Measurements from ENCODE around the gene PSG11. TPM values are rescaled to one million over a fixed set of nuclear protein-coding genes. Genes with fewer than 3 reads are reported as not detected.
"Not testable (repeated sequence)": the region's sequence is repeated elsewhere in the genome, so short reads cannot be mapped to it uniquely, and the experiment has no call there.

The PSG11 gene
- not detected in 2 replicates for total RNA-seq (2014; rRNA removed; shearing (Covaris generic))

DNA sequence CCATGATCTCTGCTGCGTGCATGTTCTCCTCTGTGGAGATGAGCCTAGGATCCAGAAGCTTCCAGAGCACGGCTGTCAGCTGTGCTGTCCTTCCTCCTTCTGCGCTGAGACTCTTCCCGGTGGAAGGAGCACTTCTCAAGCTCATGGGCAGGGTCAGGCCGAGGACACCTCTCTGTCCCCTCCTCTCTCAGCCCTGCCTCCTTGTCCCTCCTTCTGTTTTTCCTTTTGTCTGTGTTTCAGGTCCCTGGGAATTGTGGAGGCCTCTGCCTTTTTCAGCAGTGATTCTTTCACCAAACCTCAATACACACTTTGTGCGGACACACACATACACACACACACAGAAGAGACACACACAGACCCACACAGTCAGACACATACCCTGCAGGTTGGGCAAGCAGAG lies at the start of gene PSG11:
Gene PSG11, minus strand, starts transcription at position 101 of the 400 bp plus-strand sequence. Its CDS starts 97 bp downstream, at position 4.
- H3K36me3 ChIP-seq; H3K4me3 ChIP-seq; H3K4me1 ChIP-seq; H3K27ac ChIP-seq; H3K9me3 ChIP-seq (replicated peaks); DNase-seq; H3K27me3 ChIP-seq: not testable (repeated sequence)

DNA sequence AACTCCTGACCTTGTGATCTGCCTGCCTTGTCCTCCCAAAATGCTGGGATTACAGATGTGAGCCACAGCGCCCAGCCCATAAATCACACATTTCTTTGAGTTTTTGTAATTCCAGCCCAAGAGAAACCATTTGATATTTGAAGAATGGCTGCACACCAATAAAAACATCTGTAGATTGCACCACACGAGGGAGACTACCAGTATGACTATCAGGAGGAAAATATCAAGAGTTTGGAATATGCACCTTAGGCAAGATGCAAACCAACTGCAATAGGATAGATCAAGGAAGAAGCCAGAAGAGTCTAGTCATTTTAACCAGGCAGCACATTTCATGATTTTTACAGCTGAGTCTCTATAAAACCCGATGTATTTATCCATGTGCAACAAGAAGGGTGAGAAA lies 36.1 kb upstream of the PSG11 start:
- not testable (repeated sequence) for H3K36me3 ChIP-seq; H3K27ac ChIP-seq; H3K27me3 ChIP-seq; H3K9me3 ChIP-seq (replicated peaks); H3K4me3 ChIP-seq; DNase-seq; H3K4me1 ChIP-seq

DNA sequence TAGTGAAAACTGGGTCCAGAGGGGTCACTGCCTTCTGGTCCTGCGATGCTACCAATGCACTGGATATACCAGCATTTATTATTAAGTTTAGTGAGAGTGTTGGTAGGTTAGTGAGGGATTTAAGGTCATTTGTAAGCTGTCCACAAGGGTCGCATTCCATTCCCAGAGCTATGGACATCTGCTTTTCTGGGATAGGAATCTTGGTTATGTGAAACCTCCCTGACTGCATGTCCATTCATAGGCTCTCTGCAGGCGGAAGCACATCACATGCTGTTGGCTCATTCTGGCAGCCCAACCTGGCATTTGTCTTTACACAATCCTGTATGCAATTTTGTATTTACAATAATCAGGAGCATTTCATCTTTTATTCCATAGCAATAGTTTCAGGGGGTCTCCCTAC lies 35.1 kb upstream of the PSG11 start:
- H3K36me3 ChIP-seq; H3K4me3 ChIP-seq; DNase-seq; H3K27ac ChIP-seq; H3K27me3 ChIP-seq; H3K9me3 ChIP-seq (replicated peaks); H3K4me1 ChIP-seq: not testable (repeated sequence)

DNA sequence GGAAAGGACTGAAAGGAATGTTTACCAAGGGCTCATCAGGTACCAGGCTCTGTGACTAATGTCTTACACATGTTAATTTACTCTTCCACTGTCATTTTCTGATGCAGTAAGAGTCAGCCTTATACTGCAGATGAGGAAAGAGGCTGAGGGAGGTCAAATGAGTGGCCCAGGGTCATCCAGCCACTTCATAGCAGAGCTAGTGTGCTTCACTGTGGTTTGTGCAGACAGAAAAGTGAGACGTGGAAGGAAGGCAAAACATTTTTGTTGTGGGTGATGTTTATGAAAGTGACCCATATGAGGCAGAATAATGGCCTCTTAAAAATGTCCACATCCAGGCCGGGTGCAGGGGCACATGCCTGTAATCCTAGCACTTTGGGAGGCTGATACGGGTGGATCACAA lies 34.0 kb upstream of the PSG11 start:
- H3K9me3 ChIP-seq (replicated peaks); H3K4me1 ChIP-seq; DNase-seq; H3K36me3 ChIP-seq; H3K4me3 ChIP-seq; H3K27ac ChIP-seq; H3K27me3 ChIP-seq: not testable (repeated sequence)

GRCh38 chr19:43059482-43059881 lies 33.2 kb upstream of the PSG11 start:
- not testable (repeated sequence) for H3K36me3 ChIP-seq; DNase-seq; H3K9me3 ChIP-seq (replicated peaks); H3K4me1 ChIP-seq; H3K27ac ChIP-seq; H3K4me3 ChIP-seq; H3K27me3 ChIP-seq

GRCh38 chr19:43058440-43058839 lies 32.2 kb upstream of the PSG11 start:
- not testable (repeated sequence) for DNase-seq, H3K27ac ChIP-seq, H3K4me3 ChIP-seq

GRCh38 chr19:43047966-43048365 lies 21.7 kb upstream of the PSG11 start:
- H3K4me1 ChIP-seq; H3K27me3 ChIP-seq; H3K36me3 ChIP-seq; DNase-seq; H3K4me3 ChIP-seq; H3K9me3 ChIP-seq (replicated peaks); H3K27ac ChIP-seq: not testable (repeated sequence)

More at GRCh38 chr19:43058440-43058839, 32.2 kb upstream of the PSG11 start:
- H3K36me3 ChIP-seq; H3K4me1 ChIP-seq; H3K27me3 ChIP-seq; H3K9me3 ChIP-seq (replicated peaks): not testable (repeated sequence)

DNA sequence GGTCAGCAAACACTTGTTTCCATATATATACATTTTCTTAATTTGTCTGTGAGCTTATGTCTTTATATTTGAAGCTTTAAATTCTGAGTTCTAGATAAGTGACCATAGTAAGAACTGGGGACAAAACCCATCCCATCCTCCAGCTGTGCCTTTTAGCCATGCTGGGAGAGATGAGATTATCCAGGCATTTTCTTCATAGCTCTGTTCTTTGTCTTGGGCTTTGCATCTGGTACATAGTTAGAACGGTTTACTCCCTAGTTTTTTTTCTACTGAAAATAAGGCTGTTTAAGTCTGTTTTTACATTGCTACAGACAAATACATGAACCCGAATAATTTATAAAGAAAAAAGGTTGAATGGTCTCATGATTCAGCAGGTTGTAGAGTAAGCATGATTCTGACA lies 20.3 kb upstream of the PSG11 start:
- H3K27ac ChIP-seq; H3K4me1 ChIP-seq; DNase-seq; H3K36me3 ChIP-seq; H3K4me3 ChIP-seq; H3K9me3 ChIP-seq (replicated peaks); H3K27me3 ChIP-seq: not testable (repeated sequence)

- not testable (repeated sequence) for H3K4me3 ChIP-seq; H3K27ac ChIP-seq; H3K36me3 ChIP-seq; DNase-seq; H3K27me3 ChIP-seq; H3K9me3 ChIP-seq (replicated peaks); H3K4me1 ChIP-seq
Observed at GRCh38 chr19:43043492-43044180, 17.4 kb upstream of the PSG11 start.

DNA sequence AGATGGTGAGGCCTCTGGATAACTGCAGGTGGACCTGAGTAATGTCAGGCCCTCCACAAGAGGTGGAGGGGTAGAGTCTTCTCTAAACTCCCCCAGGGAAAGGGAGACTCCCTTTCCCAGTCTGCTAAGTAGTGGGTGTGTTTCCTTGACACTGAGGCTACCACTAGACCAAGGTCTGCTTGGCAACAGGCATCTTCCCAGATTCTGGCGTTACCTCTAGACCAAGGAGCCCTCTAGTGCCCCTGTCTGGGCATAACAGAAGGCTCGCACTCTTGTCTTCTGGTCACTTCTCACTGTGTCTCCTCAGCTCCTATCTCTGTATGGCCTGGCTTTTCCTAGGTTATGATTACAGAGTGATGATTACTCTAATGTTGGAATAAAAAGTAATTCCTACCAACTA lies 5.4 kb upstream of the PSG11 start:
- not testable (repeated sequence) for H3K27ac ChIP-seq; H3K4me1 ChIP-seq; H3K36me3 ChIP-seq; H3K4me3 ChIP-seq; H3K27me3 ChIP-seq; H3K9me3 ChIP-seq (replicated peaks)
- peak in 1 of 2 experiments; percentile 17 for DNase-seq

GRCh38 chr19:43028866-43029265 lies 2.6 kb upstream of the PSG11 start:
- H3K27me3 ChIP-seq: no peaks in the 10 kb centered on the region
- DNase-seq: no peak
- no peak overlapping the region for H3K4me3 ChIP-seq
- no peaks in the 10 kb centered on the region for H3K9me3 ChIP-seq (replicated peaks)
- no peaks in the 10 kb centered on the region for H3K36me3 ChIP-seq
- H3K27ac ChIP-seq: no peak overlapping the region
- H3K4me1 ChIP-seq: no peaks in the 10 kb centered on the region

DNA sequence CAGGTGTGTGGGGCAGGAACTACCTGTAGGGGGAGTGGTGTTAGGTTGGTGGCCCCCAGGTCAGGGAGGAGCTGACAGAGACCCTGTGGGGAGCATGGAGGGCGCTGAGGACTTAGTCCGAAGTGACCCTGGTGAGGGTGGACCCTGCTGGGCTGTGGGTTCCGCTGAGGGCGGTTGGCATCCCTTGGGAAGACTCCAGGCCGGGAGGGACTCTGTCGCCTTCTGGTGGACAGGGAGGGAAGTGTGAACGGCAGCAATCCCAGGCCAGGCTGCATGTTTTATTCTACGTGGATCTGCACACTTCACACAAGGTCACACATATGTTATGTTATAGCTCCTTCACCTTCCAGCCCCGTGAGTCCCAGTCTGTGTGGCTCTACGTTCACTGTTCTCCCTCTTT lies 1.7 kb upstream of the PSG11 start:
- not testable (repeated sequence) for H3K4me1 ChIP-seq; H3K36me3 ChIP-seq; DNase-seq; H3K27ac ChIP-seq; H3K4me3 ChIP-seq; H3K9me3 ChIP-seq (replicated peaks); H3K27me3 ChIP-seq

DNA sequence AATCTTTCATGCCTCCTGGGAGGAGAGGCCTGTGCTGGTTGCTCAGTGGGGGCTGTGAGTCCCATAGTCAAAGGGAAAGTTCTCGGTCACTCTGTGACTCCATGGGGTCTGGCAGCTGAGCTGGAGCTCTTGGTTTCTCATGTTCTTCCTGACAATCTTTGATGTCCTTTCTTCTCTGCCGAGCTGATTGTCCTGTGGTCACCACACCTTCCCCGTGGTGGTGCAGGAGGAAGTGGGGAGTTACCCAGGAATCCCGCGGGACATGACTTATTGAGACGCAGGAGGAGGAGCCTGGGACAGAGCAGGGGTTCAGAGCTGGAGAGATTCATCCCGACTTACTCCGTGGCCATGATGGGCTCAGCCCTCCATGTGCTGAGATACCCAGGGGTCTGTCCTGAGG lies 792 bp upstream of the PSG11 start:
- H3K4me1 ChIP-seq; H3K27me3 ChIP-seq; H3K36me3 ChIP-seq; H3K4me3 ChIP-seq; H3K27ac ChIP-seq; H3K9me3 ChIP-seq (replicated peaks); DNase-seq: not testable (repeated sequence)

DNA sequence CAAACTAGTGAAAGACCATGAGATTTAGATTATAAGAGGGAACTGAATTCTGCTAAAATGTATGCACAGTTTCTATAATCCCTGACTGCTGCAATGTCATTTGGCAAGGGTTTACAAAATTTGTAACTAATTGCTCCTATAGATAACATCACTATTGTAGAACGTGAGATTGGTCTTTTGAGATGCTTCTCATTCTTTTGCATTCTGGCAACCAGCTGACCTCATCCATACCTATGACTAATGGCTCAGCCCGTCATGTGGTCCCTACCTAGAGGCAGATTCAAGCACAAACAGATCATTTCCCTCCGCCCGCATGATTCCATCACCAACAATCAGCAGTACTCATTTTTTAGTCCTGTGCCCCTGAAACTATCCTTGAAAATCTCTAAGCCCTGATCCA lies 4.2 kb downstream of the PSG11 start:
- peak in 1 of 2 experiments; percentile 17 for DNase-seq
- not testable (repeated sequence) for H3K9me3 ChIP-seq (replicated peaks); H3K36me3 ChIP-seq; H3K4me1 ChIP-seq; H3K27me3 ChIP-seq; H3K4me3 ChIP-seq
- peak overlapping the region; percentile 53 for H3K27ac ChIP-seq

- H3K27ac ChIP-seq: peak overlapping the region; percentile 53
- H3K36me3 ChIP-seq; H3K4me3 ChIP-seq; H3K27me3 ChIP-seq; H3K4me1 ChIP-seq; H3K9me3 ChIP-seq (replicated peaks): not testable (repeated sequence)
- peak; percentile 7 to 14 for DNase-seq
Observed at GRCh38 chr19:43021629-43022028, 4.6 kb downstream of the PSG11 start.

DNA sequence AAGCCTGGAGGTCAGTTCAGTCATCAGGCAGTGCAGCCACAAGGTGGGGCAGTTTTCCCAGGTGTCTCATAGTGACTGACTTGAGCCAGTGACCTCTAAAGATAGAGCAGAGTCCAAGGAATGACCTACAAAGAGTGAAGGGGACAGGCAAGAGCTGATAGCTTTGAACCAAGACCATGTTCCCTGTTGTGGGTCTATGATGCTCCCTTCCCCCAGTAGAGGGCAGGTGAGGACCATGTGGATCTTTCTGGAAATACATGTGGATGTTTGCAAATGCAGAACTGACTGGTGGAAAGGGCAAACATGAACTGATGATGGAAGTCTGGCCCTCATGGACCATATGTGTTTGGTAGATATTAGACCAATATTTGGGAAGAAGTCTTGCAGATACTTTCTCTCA lies 6.7 kb downstream of the PSG11 start:
- H3K27me3 ChIP-seq; H3K27ac ChIP-seq; H3K4me1 ChIP-seq; H3K4me3 ChIP-seq; DNase-seq; H3K36me3 ChIP-seq; H3K9me3 ChIP-seq (replicated peaks): not testable (repeated sequence)

Data from SJCRH30 (cell line).